Testis (tissue), 3 donors: ENCODE data around the gene POU6F1. TPM values are rescaled to one million over a fixed set of nuclear protein-coding genes. Genes with fewer than 3 reads are reported as not detected.

Source experiments
- DNase-seq: peaks from one replicate; pipeline ENCODE4 v3.0.0-alpha.2; 2019
- H3K27ac ChIP-seq, 2 donors: fragments of 200-600 bp; sonication (generic); one replicate each; pipeline ENCODE4 v1.5.1; 2019
- H3K27me3 ChIP-seq: fragments of 200-600 bp; sonication (generic); one replicate; pipeline ENCODE4 v1.5.1; 2019
- H3K36me3 ChIP-seq: fragments of 200-600 bp; sonication (generic); one replicate; pipeline ENCODE4 v1.5.1; 2017; ENCODE audit warnings: low read depth; ENCODE audit errors: missing control alignments
- H3K4me1 ChIP-seq: fragments of 200-600 bp; sonication (generic); one replicate; pipeline ENCODE4 v1.5.1; 2019
- H3K4me3 ChIP-seq, 2 donors: fragments of 200-600 bp; sonication (generic); one replicate each; pipeline ENCODE4 v1.5.1; 2017 to 2019
- H3K9me3 ChIP-seq: fragments of 200-600 bp; sonication (generic); one replicate; pipeline ENCODE4 v1.5.1; 2017
- POLR2A ChIP-seq: fragments of 450-650 bp; IDR thresholded peaks from one replicate; pipeline ENCODE4 v1.6.1; 2017; ENCODE audit warnings: antibody characterized with exemption, mild to moderate bottlenecking, moderate library complexity
- WGBS, 2 donors: methylation state at CpG; one replicate each; pipeline ENCODE4 v1.1.5; 2018; 5-methylcytosine and 5-hydroxymethylcytosine counted together
- intact Hi-C: fragments of 100-400 bp; cut with DNase I; formaldehyde crosslinking; loops from one replicate; pipeline ENCODE4 v1.15.1; 2023; ENCODE audit warnings: low total_unique reads
- polyA plus RNA-seq: library from polyadenylated mRNA; stranded (reverse); fragments of 350-450 nt; fragmentation: Illumina TruSeq; extraction: RNeasy Lipid Tissue Mini Kit (QIAGEN cat#74804); gene quantifications from one replicate; pipeline ENCODE4 v1.2.3, GENCODE V29; 2014; ENCODE audit warnings: low read depth, low replicate concordance; ENCODE audit not compliant: insufficient read depth
- total RNA-seq, 2 donors: library from RNA; depleted of rRNA; stranded (reverse); fragments of >200 nt; gene quantifications; one replicate each; pipeline ENCODE4 v1.2.3, GENCODE V29; 2016
- TF ChIP-seq, protein P1 (sequence below), 3 experiments: fragments of 450-650 bp in 2 of 3; fragments of 200-600 bp in 1 of 3; sonication (generic) in 1 of 3; IDR thresholded peaks; one replicate each; pipeline ENCODE4 v1.5.1; 2016 to 2019; ENCODE audit warnings: antibody characterized with exemption in 3 of 3, mild to moderate bottlenecking in 2 of 3, moderate library complexity in 1 of 3

POU6F1 gene
- total and polyA plus RNA-seq, 3 donors from 2014 or later, result 4.4 to 7.6 (median 7.5) TPM

DNA sequence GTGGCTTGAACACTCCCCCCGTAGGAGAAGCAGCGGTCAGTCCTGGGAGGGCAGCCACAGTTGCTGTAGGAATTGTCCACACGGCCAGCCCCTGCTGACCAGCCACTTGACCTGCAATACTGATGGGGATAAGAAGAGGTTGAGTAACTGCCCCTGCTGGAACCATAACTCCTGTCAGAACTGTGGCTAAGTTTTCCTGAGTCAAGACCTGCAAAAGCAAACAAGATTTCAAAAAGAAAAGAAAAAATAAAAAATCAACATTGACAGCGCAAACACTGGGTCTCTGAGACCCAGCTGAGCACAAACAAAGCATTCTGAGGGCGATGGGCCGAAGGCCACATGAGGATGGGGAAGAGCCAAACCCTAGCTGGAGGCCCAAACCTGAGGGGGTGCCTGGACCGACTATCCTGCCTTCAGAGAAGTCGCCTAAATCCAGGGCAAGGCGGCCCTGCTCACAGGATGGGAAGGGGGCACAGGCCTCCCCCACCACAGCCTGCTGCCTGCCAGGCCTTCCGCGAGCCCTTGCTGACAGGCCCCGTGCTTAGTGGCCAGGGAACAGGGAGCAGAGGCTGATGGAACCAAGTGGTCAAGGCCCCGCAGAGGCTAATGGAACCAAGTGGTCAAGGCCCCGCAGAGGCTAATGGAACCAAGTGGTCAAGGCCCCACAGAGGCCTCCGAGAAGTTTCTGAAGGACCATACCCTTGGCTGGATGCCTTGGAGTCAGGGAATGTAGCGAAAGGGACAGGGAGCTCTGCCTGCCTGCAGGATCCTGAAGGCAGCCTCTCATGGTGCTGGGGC is 19.1 kb downstream of the POU6F1 start:
- no peaks in the 10 kb centered on the region for H3K36me3 ChIP-seq
- DNase-seq, result no peak
- no peak overlapping the region for H3K27ac ChIP-seq
- no peak overlapping the region for H3K4me3 ChIP-seq
- H3K27me3 ChIP-seq, result no peaks in the 10 kb centered on the region
- no peak for TF ChIP-seq POLR2A
- TF ChIP-seq, protein P1, sequence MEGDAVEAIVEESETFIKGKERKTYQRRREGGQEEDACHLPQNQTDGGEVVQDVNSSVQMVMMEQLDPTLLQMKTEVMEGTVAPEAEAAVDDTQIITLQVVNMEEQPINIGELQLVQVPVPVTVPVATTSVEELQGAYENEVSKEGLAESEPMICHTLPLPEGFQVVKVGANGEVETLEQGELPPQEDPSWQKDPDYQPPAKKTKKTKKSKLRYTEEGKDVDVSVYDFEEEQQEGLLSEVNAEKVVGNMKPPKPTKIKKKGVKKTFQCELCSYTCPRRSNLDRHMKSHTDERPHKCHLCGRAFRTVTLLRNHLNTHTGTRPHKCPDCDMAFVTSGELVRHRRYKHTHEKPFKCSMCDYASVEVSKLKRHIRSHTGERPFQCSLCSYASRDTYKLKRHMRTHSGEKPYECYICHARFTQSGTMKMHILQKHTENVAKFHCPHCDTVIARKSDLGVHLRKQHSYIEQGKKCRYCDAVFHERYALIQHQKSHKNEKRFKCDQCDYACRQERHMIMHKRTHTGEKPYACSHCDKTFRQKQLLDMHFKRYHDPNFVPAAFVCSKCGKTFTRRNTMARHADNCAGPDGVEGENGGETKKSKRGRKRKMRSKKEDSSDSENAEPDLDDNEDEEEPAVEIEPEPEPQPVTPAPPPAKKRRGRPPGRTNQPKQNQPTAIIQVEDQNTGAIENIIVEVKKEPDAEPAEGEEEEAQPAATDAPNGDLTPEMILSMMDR (IDR thresholded peaks at IDR 0.05), result no peak
- no peaks in the 10 kb centered on the region for H3K9me3 ChIP-seq
- intact Hi-C loops, result no loop called here
- WGBS, 2 donors, result 70 to 75% methylated on average over 15 to 16 of the region's 16 CpGs
- H3K4me1 ChIP-seq, result no peaks in the 10 kb centered on the region

DNA sequence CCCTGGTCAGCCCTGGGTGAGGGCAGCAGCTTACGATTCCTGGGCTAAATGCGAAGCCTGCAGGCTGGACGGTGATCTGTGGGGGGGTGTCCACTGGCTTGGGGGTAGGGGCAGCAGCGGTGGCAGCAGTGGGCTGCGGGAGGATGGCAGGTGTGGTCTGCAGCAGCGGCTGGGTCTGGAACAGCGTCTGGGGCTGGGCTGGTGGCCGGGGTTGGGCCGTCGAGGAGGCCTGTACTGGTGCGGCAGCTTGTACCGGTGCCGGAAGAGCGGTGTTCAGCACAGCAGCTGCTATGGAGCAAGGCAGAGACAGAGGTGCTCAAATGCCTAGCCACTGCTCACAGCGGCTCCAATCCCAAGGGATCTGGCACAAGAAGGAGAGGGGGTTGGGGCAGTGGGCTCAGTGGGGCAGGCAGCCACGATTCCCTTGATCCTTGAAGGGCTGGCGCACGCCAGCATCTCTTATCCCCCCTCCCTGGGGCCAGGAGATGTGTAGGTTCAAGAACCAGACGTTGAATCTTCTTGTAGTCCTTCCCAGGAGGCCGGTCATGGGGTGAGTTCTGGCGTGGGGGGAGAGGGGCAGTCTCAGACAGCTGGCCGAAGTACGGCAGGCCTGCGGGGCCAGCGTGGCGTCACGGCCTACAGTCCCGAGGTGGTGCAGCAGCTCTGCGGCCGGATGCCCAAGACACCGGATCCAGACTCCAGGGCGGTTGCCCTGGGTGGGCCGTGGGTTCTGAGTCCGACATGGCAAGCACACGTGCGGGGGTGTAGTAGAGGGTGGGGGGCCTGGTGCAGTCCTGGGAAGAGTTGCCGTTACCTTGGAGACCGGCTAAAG is 19.9 kb downstream of the POU6F1 start:
- WGBS, 2 donors, result 86 to 93% methylated on average over 12 to 38 of the region's 38 CpGs
- no peak overlapping the region for H3K4me3 ChIP-seq
- H3K27ac ChIP-seq, result no peak overlapping the region
- DNase-seq, result no peak
- no peaks in the 10 kb centered on the region for H3K36me3 ChIP-seq
- no peaks in the 10 kb centered on the region for H3K9me3 ChIP-seq
- no peaks in the 10 kb centered on the region for H3K27me3 ChIP-seq
- H3K4me1 ChIP-seq, result no peaks in the 10 kb centered on the region
- intact Hi-C loops, result no loop called here
- no peak for TF ChIP-seq POLR2A
- TF ChIP-seq, protein P1 (IDR thresholded peaks at IDR 0.05), result no peak

DNA sequence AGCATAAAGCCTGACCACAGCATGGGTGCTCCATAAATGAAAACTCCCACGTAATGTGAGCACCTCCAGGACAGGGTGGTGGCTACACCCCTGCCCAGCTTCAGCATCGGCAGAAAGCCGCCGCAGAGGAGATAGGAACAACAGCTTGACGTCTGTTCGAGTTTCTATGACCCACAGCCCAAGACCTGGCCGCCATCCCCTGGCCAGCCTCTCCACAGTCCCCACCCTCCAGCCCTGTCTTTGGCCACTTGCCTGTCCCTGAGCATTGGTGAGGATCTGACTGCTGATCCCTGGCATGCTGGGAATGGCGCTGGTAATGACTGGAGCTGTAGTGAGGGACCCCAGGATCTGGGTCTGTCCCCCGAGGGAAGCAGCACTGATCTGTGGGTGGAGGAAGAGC is 21.3 kb downstream of the POU6F1 start:
- intact Hi-C loops, result no loop called here
- H3K36me3 ChIP-seq, result no peaks in the 10 kb centered on the region
- no peak overlapping the region for H3K4me3 ChIP-seq
- no peaks in the 10 kb centered on the region for H3K4me1 ChIP-seq
- H3K27ac ChIP-seq, result no peak overlapping the region
- no peak for DNase-seq
- TF ChIP-seq, protein P1 (IDR thresholded peaks at IDR 0.05), result no peak
- no peak for TF ChIP-seq POLR2A
- WGBS, 2 donors, result 84 to 86% methylated on average over 9 of the region's 9 CpGs
- H3K9me3 ChIP-seq, result no peaks in the 10 kb centered on the region
- H3K27me3 ChIP-seq, result no peaks in the 10 kb centered on the region

DNA sequence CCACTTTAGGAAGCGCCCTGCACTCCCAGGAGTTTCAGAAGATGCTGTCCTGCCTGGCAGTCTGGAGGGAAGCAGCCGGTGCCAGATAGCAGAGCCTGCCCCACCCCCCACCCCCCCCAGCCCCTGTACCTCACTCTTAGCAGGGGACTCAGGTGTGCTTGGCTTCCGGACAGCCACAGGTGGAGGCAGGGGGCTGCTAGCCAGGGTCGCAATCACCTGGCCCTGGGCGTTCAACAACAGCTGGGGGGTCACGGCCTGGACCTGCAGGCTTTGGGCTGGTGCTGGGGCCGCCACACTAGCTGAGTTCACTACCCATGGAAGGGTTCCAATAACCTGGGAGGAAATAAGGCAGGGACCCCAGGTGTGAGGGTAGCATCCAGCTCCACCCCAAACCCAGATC is 22.0 kb downstream of the POU6F1 start:
- no peaks in the 10 kb centered on the region for H3K9me3 ChIP-seq
- 89% methylated on average over 7 of the region's 7 CpGs; no CpG with 5 or more reads in 1 of the 2 donors for WGBS, 2 donors
- H3K4me3 ChIP-seq, result no peak overlapping the region
- intact Hi-C loops, result no loop called here
- no peaks in the 10 kb centered on the region for H3K27me3 ChIP-seq
- no peak overlapping the region for H3K27ac ChIP-seq
- H3K4me1 ChIP-seq, result no peaks in the 10 kb centered on the region
- H3K36me3 ChIP-seq, result no peaks in the 10 kb centered on the region
- DNase-seq, result no peak
- TF ChIP-seq, protein P1 (IDR thresholded peaks at IDR 0.05), result no peak
- TF ChIP-seq POLR2A, result no peak
